Ascending aorta (tissue), 2 donors: ENCODE results near the gene XPC. TPM values are rescaled to one million over a fixed set of nuclear protein-coding genes. Genes with fewer than 3 reads are reported as not detected.

Experiments
- DNase-seq, 2 donors: peaks; one replicate each; pipeline ENCODE4 v3.0.0-alpha.2; 2019; ENCODE audit warnings: low spot score in 2 of 2
- H3K27ac ChIP-seq, 2 donors: fragments of 200-600 bp; sonication (generic); one replicate each; pipeline ENCODE4 v1.5.1; 2016 to 2017; ENCODE audit warnings: mild to moderate bottlenecking in 1 of 2
- H3K27me3 ChIP-seq: fragments of 200-600 bp; sonication (generic); one replicate; pipeline ENCODE4 v1.5.1; 2017
- H3K36me3 ChIP-seq, 2 donors: fragments of 200-600 bp; sonication (generic); one replicate each; pipeline ENCODE4 v1.5.1; 2016
- H3K4me1 ChIP-seq, 2 donors: fragments of 200-600 bp; sonication (generic); one replicate each; pipeline ENCODE4 v1.5.1; 2016 to 2017; ENCODE audit warnings: mild to moderate bottlenecking in 1 of 2
- H3K4me3 ChIP-seq, 2 donors: fragments of 200-600 bp; sonication (generic); one replicate each; pipeline ENCODE4 v1.5.1; 2016 to 2017; ENCODE audit warnings: mild to moderate bottlenecking in 1 of 2
- H3K9me3 ChIP-seq, 2 donors: fragments of 200-600 bp; sonication (generic); one replicate each; pipeline ENCODE4 v1.5.1; 2016
- CTCF ChIP-seq, 3 experiments: fragments of 200-600 bp in 2 of 3; fragments of 450-650 bp in 1 of 3; sonication (generic) in 2 of 3; IDR thresholded peaks; one replicate each; pipeline ENCODE4 v1.5.1; 2016 to 2019; ENCODE audit warnings: antibody characterized with exemption in 3 of 3, mild to moderate bottlenecking in 1 of 3, moderate library complexity in 1 of 3
- intact Hi-C: fragments of 100-400 bp; cut with DNase I; formaldehyde crosslinking; loops from one replicate; pipeline ENCODE4 v1.15.1; 2023
- total RNA-seq: library from RNA; depleted of rRNA; stranded (reverse); fragments of >200 nt; gene quantifications from one replicate; pipeline ENCODE4 v1.1.0, GENCODE V29; 2016

The XPC gene
- total RNA-seq, 1 donor from 2014 or later, result 48.9 TPM

GRCh38 chr3:14135581-14135980 lies 42.8 kb downstream of the XPC start:
- intact Hi-C loops, result no loop called here
- no peaks in the 10 kb centered on the region for H3K27me3 ChIP-seq
- H3K4me1 ChIP-seq, result peaks cover 0 to 21% of the 10 kb centered on the region in 2 donors
- TF ChIP-seq CTCF (IDR thresholded peaks at IDR 0.05), result no peak
- H3K36me3 ChIP-seq, result peaks cover 76 to 95% of the 10 kb centered on the region in 2 donors
- H3K27ac ChIP-seq, result peak overlapping the region in 1 of 2 donors; percentile 85
- no peak overlapping the region for H3K4me3 ChIP-seq
- no peaks in the 10 kb centered on the region for H3K9me3 ChIP-seq
- DNase-seq, result no peak

- no peak overlapping the region for H3K4me3 ChIP-seq
- H3K4me1 ChIP-seq, result peaks cover 0 to 21% of the 10 kb centered on the region in 2 donors
- no peak for DNase-seq
- no peak for TF ChIP-seq CTCF (IDR thresholded peaks at IDR 0.05)
- no peak overlapping the region for H3K27ac ChIP-seq
- H3K36me3 ChIP-seq, result peaks cover 84 to 98% of the 10 kb centered on the region in 2 donors
- no peaks in the 10 kb centered on the region for H3K9me3 ChIP-seq
- no peaks in the 10 kb centered on the region for H3K27me3 ChIP-seq
- intact Hi-C loops, result no loop called here
Measured at GRCh38 chr3:14134291-14134690, 44.1 kb downstream of the XPC start.

- H3K9me3 ChIP-seq, result no peaks in the 10 kb centered on the region
- peaks cover 81 to 97% of the 10 kb centered on the region in 2 donors for H3K36me3 ChIP-seq
- intact Hi-C loops, result no loop called here
- peak overlapping the region in 1 of 2 donors; percentile 0 for H3K27ac ChIP-seq
- no peaks in the 10 kb centered on the region for H3K27me3 ChIP-seq
- peaks cover 0 to 21% of the 10 kb centered on the region in 2 donors for H3K4me1 ChIP-seq
- no peak for TF ChIP-seq CTCF (IDR thresholded peaks at IDR 0.05)
- DNase-seq, result no peak
- H3K4me3 ChIP-seq, result no peak overlapping the region
Measured at GRCh38 chr3:14133876-14134275, 44.5 kb downstream of the XPC start.

- peak overlapping the region in 1 of 2 donors; percentile 0 for H3K27ac ChIP-seq
- H3K4me1 ChIP-seq, result peaks cover 0 to 19% of the 10 kb centered on the region in 2 donors
- no peak overlapping the region for H3K4me3 ChIP-seq
- no peaks in the 10 kb centered on the region for H3K9me3 ChIP-seq
- no peak for DNase-seq
- intact Hi-C loops, result no loop called here
- no peaks in the 10 kb centered on the region for H3K27me3 ChIP-seq
- H3K36me3 ChIP-seq, result peaks cover 77 to 97% of the 10 kb centered on the region in 2 donors
- TF ChIP-seq CTCF (IDR thresholded peaks at IDR 0.05), result no peak
Measured at GRCh38 chr3:14133188-14133800, 45.1 kb downstream of the XPC start.

GRCh38 chr3:14132689-14133088 lies 45.7 kb downstream of the XPC start:
- intact Hi-C loops, result no loop called here
- peaks cover 79 to 95% of the 10 kb centered on the region in 2 donors for H3K36me3 ChIP-seq
- no peak for DNase-seq
- H3K27ac ChIP-seq, result peak overlapping the region in 1 of 2 donors; percentile 15
- no peaks in the 10 kb centered on the region for H3K9me3 ChIP-seq
- H3K4me3 ChIP-seq, result no peak overlapping the region
- no peaks in the 10 kb centered on the region for H3K27me3 ChIP-seq
- no peak for TF ChIP-seq CTCF (IDR thresholded peaks at IDR 0.05)
- H3K4me1 ChIP-seq, result peaks cover 3 to 15% of the 10 kb centered on the region in 2 donors
